H9 (cell line): ENCODE results near the gene DHX30. TPM values are rescaled to one million over a fixed set of nuclear protein-coding genes. Genes with fewer than 3 reads are reported as not detected.

Source experiments
- DNase-seq: peaks from one replicate; pipeline ENCODE4 v3.0.0-alpha.2; 2017
- H2AFZ ChIP-seq: one replicate; pipeline ENCODE4 v1.6.1; 2013; ENCODE audit warnings: mild to moderate bottlenecking, low read length, control low read depth, moderate library complexity
- H2AK5ac ChIP-seq: 2 replicates; pipeline ENCODE4 v1.6.1; 2013; ENCODE audit warnings: low read length, control low read depth, mixed read lengths; ENCODE audit not compliant: insufficient read length
- H2BK120ac ChIP-seq: one replicate; pipeline ENCODE4 v1.6.1; 2013; ENCODE audit warnings: low read depth, mild to moderate bottlenecking, low read length, control low read depth, inconsistent platforms; ENCODE audit not compliant: poor library complexity, severe bottlenecking
- H2BK12ac ChIP-seq: 2 replicates; pipeline ENCODE4 v1.6.1; 2013; ENCODE audit warnings: low read length, control low read depth, mixed read lengths, low read depth; ENCODE audit not compliant: insufficient read length
- H2BK15ac ChIP-seq: 2 replicates; pipeline ENCODE4 v1.6.1; 2013; ENCODE audit warnings: low read depth, low read length, control low read depth
- H2BK20ac ChIP-seq: one replicate; pipeline ENCODE4 v1.6.1; 2013; ENCODE audit warnings: low read depth, mild to moderate bottlenecking, low read length, control low read depth, inconsistent platforms; ENCODE audit not compliant: poor library complexity, severe bottlenecking
- H2BK5ac ChIP-seq: 2 replicates; pipeline ENCODE4 v1.6.1; 2013; ENCODE audit warnings: low read length, control low read depth, mixed read lengths; ENCODE audit not compliant: insufficient read length
- H3K14ac ChIP-seq: 2 replicates; pipeline ENCODE4 v1.6.1; 2013; ENCODE audit warnings: low read length, control low read depth; ENCODE audit not compliant: insufficient read depth
- H3K18ac ChIP-seq: 2 replicates; pipeline ENCODE4 v1.6.1; 2013; ENCODE audit warnings: low read depth, mild to moderate bottlenecking, mixed read lengths, low read length, control low read depth; ENCODE audit not compliant: insufficient read length
- H3K23ac ChIP-seq: 2 replicates; pipeline ENCODE4 v1.6.1; 2013; ENCODE audit warnings: low read length, control low read depth, mixed read lengths, low read depth; ENCODE audit not compliant: insufficient read length
- H3K23me2 ChIP-seq: 2 replicates; pipeline ENCODE4 v1.6.1; 2013; ENCODE audit warnings: low read depth, mild to moderate bottlenecking, mixed read lengths, low read length, control low read depth; ENCODE audit not compliant: insufficient read length, poor library complexity, severe bottlenecking
- H3K27ac ChIP-seq: 2 replicates; pipeline ENCODE4 v1.5.1; 2013; ENCODE audit warnings: low read length, control low read depth, mixed read lengths, low read depth; ENCODE audit not compliant: insufficient read length
- H3K27me3 ChIP-seq: 2 replicates; pipeline ENCODE4 v1.6.1; 2013; ENCODE audit warnings: low read length, control low read depth, inconsistent platforms; ENCODE audit not compliant: insufficient read depth
- H3K4ac ChIP-seq: 2 replicates; pipeline ENCODE4 v1.6.1; 2013; ENCODE audit warnings: low read depth, mild to moderate bottlenecking, control low read depth, inconsistent platforms, low read length, moderate library complexity
- H3K4me1 ChIP-seq: 2 replicates; pipeline ENCODE4 v1.6.1; 2013; ENCODE audit warnings: low read length, control low read depth, inconsistent platforms; ENCODE audit not compliant: insufficient read depth
- H3K4me2 ChIP-seq: 2 replicates; pipeline ENCODE4 v1.6.1; 2013; ENCODE audit warnings: low read length, control low read depth, mixed read lengths; ENCODE audit not compliant: insufficient read length, insufficient read depth
- H3K56ac ChIP-seq: 2 replicates; pipeline ENCODE4 v1.6.1; 2013; ENCODE audit warnings: low read depth, mild to moderate bottlenecking, mixed read lengths, low read length, control low read depth; ENCODE audit not compliant: insufficient read length
- H3K79me1 ChIP-seq: 2 replicates; pipeline ENCODE4 v1.6.1; 2013; ENCODE audit warnings: low read depth, mild to moderate bottlenecking, moderate library complexity, low read length, control low read depth, inconsistent platforms; ENCODE audit not compliant: insufficient read depth, poor library complexity, severe bottlenecking
- H3K79me2 ChIP-seq: 2 replicates; pipeline ENCODE4 v1.6.1; 2013; ENCODE audit warnings: low read length, control low read depth, inconsistent platforms; ENCODE audit not compliant: insufficient read depth
- H3K9ac ChIP-seq: 2 replicates; pipeline ENCODE4 v1.6.1; 2013; ENCODE audit warnings: low read length, control low read depth, mixed read lengths; ENCODE audit not compliant: insufficient read length; ENCODE audit errors: extremely low read depth
- H3K9me3 ChIP-seq: one replicate; pipeline ENCODE4 v1.6.1; 2013; ENCODE audit warnings: low read depth, low read length, inconsistent platforms; ENCODE audit not compliant: control insufficient read depth
- H3T11ph ChIP-seq: one replicate; pipeline ENCODE4 v1.6.1; 2013; ENCODE audit warnings: mild to moderate bottlenecking, low read length, control low read depth, inconsistent platforms
- H4K20me1 ChIP-seq: one replicate; pipeline ENCODE4 v1.6.1; 2013; ENCODE audit not compliant: control insufficient read depth, insufficient read length, insufficient read depth
- H4K5ac ChIP-seq: 2 replicates; pipeline ENCODE4 v1.6.1; 2013; ENCODE audit warnings: low read depth, mild to moderate bottlenecking, mixed read lengths, low read length, control low read depth; ENCODE audit not compliant: insufficient read length
- H4K8ac ChIP-seq: replicated peaks from 2 replicates; pipeline ENCODE4 v1.6.1; 2013; ENCODE audit warnings: low read length, control low read depth, mixed read lengths, low read depth; ENCODE audit not compliant: insufficient read length
- H4K91ac ChIP-seq: 2 replicates; pipeline ENCODE4 v1.6.1; 2013; ENCODE audit warnings: low read depth, mild to moderate bottlenecking, moderate library complexity, mixed read lengths, low read length, control low read depth; ENCODE audit not compliant: insufficient read length
- H3K27ac Mint-ChIP-seq, 3 experiments: 2 replicates in 2 of 3; 3 replicates in 1 of 3; pipeline ENCODE4 v1.8.0; 2020 to 2021; ENCODE audit warnings: mixed read lengths in 3 of 3, mild to moderate bottlenecking in 1 of 3, moderate library complexity in 1 of 3
- H3K27me3 Mint-ChIP-seq: 2 replicates; pipeline ENCODE4 v1.8.0; 2021; ENCODE audit warnings: low read depth, mild to moderate bottlenecking, moderate library complexity, mixed read lengths
- H3K36me3 Mint-ChIP-seq, 3 experiments: 2 replicates in 2 of 3; 3 replicates in 1 of 3; pipeline ENCODE4 v1.8.0; 2020 to 2021; ENCODE audit warnings: low read depth in 3 of 3, mixed read lengths in 3 of 3; ENCODE audit not compliant: insufficient read depth in 1 of 3
- H3K4me1 Mint-ChIP-seq, 2 experiments: 2 replicates each; pipeline ENCODE4 v1.8.0; 2020; ENCODE audit warnings: mixed read lengths in 2 of 2
- H3K4me3 Mint-ChIP-seq, 2 experiments: 2 replicates in 1 of 2; 3 replicates in 1 of 2; pipeline ENCODE4 v1.8.0; 2020 to 2021; ENCODE audit warnings: mild to moderate bottlenecking in 2 of 2, mixed read lengths in 2 of 2, moderate library complexity in 1 of 2
- H3K9me3 Mint-ChIP-seq, 2 experiments: 2 replicates in 1 of 2; 3 replicates in 1 of 2; pipeline ENCODE4 v1.8.0; 2020; ENCODE audit warnings: mild to moderate bottlenecking in 2 of 2, mixed read lengths in 2 of 2, moderate library complexity in 1 of 2
- CTCF ChIP-seq: fragments of 200-600 bp; sonication (generic); conservative IDR thresholded peaks from 3 replicates; pipeline ENCODE4 v1.8.0; 2021; ENCODE audit warnings: antibody characterized with exemption, mild to moderate bottlenecking
- WGBS: extraction: QIAGEN DNeasy Blood & Tissue Kit; methylation state at CpG from one replicate; pipeline ENCODE4 v1.1.7; 2013; ENCODE audit warnings: missing lambda C conversion rate, low lambda C conversion rate, mixed read lengths; ENCODE audit not compliant: insufficient read length; ENCODE audit errors: extremely low coverage; 5-methylcytosine and 5-hydroxymethylcytosine counted together
- total RNA-seq: library from RNA; stranded (reverse); gene quantifications from 2 replicates; pipeline ENCODE4 v1.2.1, GENCODE V29; 2021

The DHX30 gene
- total RNA-seq, 1 experiment from 2014 or later, result 107 TPM

- Histone ChIP-seq H3K4me2 (no peak overlapping the region), H3K23me2 (no peaks in the 10 kb centered on the region), H3K4ac (no peak overlapping the region), H3K23ac (no peak overlapping the region), H3K9me3 (no peaks in the 10 kb centered on the region), H3K4me1 (no peaks in the 10 kb centered on the region), H3K14ac (no peak overlapping the region), H2BK15ac (no peak overlapping the region), H3K18ac (no peak overlapping the region), H4K91ac (no peak overlapping the region), H2BK20ac (no peak overlapping the region), H3K27ac (no peak overlapping the region), H3K9ac (no peak overlapping the region), H4K8ac (no peak overlapping the region), H3K79me2 (no peaks in the 10 kb centered on the region), H4K20me1 (peaks cover 2% of the 10 kb centered on the region), H2BK120ac (no peak overlapping the region), H2BK5ac (no peak overlapping the region), H4K5ac (no peak overlapping the region), H3K27me3 (no peaks in the 10 kb centered on the region), H3T11ph (no peak overlapping the region), H3K56ac (no peak overlapping the region), H3K79me1 (no peaks in the 10 kb centered on the region), H2AK5ac (no peak overlapping the region), H2AFZ (no peak overlapping the region), H2BK12ac (no peak overlapping the region)
- no peak for TF ChIP-seq CTCF
- Mint-ChIP-seq H3K4me1 (0 out of 4 replicates have a peak, but pooled peaks cover 0 to 3% of the 10 kb centered on the region in 2 experiments), H3K4me3 (no peak overlapping the region), H3K36me3 (peaks cover 30 to 77% (median 57%) of the 10 kb centered on the region in 3 experiments; a peak in 6 of 7 replicates), H3K9me3 (no peaks in the 10 kb centered on the region), H3K27me3 (no peaks in the 10 kb centered on the region), H3K27ac (peak overlapping the region in 1 of 3 experiments; percentile 62; a peak in 4 of 7 replicates)
- DNase-seq, result no peak
- WGBS, result no CpG with 5 or more reads among the region's 21 CpGs
Measured at GRCh38 chr3:47855461-47856383, 52.8 kb downstream of the DHX30 start.
